ENCODE data around the gene CREBBP.

CREBBP gene

DNA sequence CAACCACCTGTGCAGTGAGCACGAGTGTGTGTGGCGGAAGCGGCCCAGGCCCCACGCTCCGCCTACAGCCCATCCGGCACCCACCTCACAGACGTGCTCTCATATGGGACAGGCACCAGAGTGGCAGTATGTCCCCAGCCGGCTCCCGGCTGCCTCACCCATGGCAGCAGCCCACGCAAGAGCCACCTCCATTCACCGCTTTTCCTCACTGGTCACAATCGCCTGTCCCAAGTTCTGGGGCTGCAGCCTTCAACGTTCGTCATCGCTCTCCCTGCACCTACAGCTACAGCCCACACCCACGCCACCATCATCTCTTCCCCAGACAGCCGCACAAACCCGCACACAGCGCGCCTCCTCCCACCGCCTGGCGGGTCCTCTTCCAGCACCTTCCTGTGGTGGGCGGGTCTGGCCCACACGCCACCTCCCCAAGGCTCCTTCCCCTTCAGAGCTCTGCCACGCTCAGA lies 145.7 kb downstream of the CREBBP start:
- TF ChIP-seq CREB1 (IDR thresholded peaks at IDR 0.05; ENCODE audit: low read depth) (no peak), TCF12 (IDR thresholded peaks at IDR 0.05; ENCODE audit: low read depth) (no peak), NFIC (IDR thresholded peaks at IDR 0.05) (no peak), YY1 (IDR thresholded peaks at IDR 0.05; ENCODE audit: low read depth) (no peak), CEBPB (IDR thresholded peaks at IDR 0.05) (no peak), EP300 (IDR thresholded peaks at IDR 0.05; ENCODE audit: borderline replicate concordance) (no peak), TEAD4 (IDR thresholded peaks at IDR 0.05) (no peak)
- TF ChIP-seq, protein P1, sequence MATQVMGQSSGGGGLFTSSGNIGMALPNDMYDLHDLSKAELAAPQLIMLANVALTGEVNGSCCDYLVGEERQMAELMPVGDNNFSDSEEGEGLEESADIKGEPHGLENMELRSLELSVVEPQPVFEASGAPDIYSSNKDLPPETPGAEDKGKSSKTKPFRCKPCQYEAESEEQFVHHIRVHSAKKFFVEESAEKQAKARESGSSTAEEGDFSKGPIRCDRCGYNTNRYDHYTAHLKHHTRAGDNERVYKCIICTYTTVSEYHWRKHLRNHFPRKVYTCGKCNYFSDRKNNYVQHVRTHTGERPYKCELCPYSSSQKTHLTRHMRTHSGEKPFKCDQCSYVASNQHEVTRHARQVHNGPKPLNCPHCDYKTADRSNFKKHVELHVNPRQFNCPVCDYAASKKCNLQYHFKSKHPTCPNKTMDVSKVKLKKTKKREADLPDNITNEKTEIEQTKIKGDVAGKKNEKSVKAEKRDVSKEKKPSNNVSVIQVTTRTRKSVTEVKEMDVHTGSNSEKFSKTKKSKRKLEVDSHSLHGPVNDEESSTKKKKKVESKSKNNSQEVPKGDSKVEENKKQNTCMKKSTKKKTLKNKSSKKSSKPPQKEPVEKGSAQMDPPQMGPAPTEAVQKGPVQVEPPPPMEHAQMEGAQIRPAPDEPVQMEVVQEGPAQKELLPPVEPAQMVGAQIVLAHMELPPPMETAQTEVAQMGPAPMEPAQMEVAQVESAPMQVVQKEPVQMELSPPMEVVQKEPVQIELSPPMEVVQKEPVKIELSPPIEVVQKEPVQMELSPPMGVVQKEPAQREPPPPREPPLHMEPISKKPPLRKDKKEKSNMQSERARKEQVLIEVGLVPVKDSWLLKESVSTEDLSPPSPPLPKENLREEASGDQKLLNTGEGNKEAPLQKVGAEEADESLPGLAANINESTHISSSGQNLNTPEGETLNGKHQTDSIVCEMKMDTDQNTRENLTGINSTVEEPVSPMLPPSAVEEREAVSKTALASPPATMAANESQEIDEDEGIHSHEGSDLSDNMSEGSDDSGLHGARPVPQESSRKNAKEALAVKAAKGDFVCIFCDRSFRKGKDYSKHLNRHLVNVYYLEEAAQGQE (IDR thresholded peaks at IDR 0.05; ENCODE audit: low read depth) = no peak
- TF ChIP-seq, protein P2, sequence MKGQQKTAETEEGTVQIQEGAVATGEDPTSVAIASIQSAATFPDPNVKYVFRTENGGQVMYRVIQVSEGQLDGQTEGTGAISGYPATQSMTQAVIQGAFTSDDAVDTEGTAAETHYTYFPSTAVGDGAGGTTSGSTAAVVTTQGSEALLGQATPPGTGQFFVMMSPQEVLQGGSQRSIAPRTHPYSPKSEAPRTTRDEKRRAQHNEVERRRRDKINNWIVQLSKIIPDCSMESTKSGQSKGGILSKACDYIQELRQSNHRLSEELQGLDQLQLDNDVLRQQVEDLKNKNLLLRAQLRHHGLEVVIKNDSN (IDR thresholded peaks at IDR 0.05) = no peak

GRCh38 chr16:3734084-3734757 lies 146.3 kb downstream of the CREBBP start:
- TF ChIP-seq, protein P2 (IDR thresholded peaks at IDR 0.05) = no peak
- no peak for TF ChIP-seq ZBTB7A (IDR thresholded peaks at IDR 0.05; ENCODE audit: low read depth)
- no peak for TF ChIP-seq CEBPB (IDR thresholded peaks at IDR 0.05)
- TF ChIP-seq TEAD4 (IDR thresholded peaks at IDR 0.05) = no peak
- no peak for TF ChIP-seq EGR1 (IDR thresholded peaks at IDR 0.05)
- no peak for TF ChIP-seq EP300 (IDR thresholded peaks at IDR 0.05; ENCODE audit: borderline replicate concordance)
- TF ChIP-seq TAF1 (IDR thresholded peaks at IDR 0.05; ENCODE audit: low read depth) = no peak
- TF ChIP-seq RAD21 (IDR thresholded peaks at IDR 0.05; ENCODE audit: low read depth) = no peak
- TF ChIP-seq, protein P1 (IDR thresholded peaks at IDR 0.05; ENCODE audit: low read depth) = no peak
- TF ChIP-seq, protein P3, sequence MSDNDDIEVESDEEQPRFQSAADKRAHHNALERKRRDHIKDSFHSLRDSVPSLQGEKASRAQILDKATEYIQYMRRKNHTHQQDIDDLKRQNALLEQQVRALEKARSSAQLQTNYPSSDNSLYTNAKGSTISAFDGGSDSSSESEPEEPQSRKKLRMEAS (IDR thresholded peaks at IDR 0.05) = no peak

GRCh38 chr16:3732171-3732570 lies 148.3 kb downstream of the CREBBP start:
- TF ChIP-seq, protein P1 (IDR thresholded peaks at IDR 0.05; ENCODE audit: low read depth) = no peak

DNA sequence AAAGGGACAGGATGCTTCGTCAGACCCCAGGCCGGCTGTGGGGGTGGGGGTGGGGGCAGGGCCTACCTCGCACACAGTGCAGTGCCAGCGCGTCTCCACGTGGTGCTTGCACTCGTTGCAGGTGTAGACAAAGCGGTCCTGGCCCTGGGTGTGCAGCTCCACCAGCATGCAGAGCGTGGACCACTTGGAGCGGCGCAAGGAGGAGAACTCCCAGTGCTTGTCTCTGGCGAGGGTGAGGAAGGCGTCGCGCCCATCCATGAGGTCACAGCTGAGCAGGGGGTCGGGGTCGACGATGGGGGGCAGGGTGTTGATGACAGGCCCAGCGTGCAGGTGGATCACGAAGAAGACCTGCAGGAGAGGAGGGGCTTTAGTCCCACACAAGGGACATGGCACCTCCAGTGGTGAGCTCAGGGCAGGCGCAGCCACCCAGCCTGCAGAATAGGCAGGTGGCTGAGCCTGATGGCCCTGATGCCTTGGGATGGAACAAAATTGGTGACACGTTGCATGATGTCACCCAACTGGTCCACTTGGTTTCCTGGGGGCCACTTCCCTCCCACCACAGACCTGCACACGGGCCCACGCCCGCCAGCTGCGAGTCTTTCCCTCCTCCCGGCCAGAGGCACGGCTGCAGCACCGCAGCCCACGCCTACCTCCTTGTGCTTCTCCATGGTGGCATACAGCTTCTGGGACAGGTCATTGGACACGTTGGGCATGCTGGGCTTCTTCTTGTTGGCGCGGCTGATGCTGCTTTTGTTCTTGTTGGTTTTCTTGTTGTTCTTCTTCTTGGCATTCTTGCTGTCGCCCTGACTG lies 149.2 kb downstream of the CREBBP start:
- TF ChIP-seq NFIC (IDR thresholded peaks at IDR 0.05) (no peak), CEBPB (IDR thresholded peaks at IDR 0.05) (no peak), EP300 (IDR thresholded peaks at IDR 0.05; ENCODE audit: borderline replicate concordance) (no peak), TCF12 (IDR thresholded peaks at IDR 0.05; ENCODE audit: low read depth) (no peak), CREB1 (IDR thresholded peaks at IDR 0.05; ENCODE audit: low read depth) (no peak), ZBTB7A (IDR thresholded peaks at IDR 0.05; ENCODE audit: low read depth) (no peak), YY1 (IDR thresholded peaks at IDR 0.05; ENCODE audit: low read depth) (no peak), EGR1 (IDR thresholded peaks at IDR 0.05) (no peak), TAF1 (IDR thresholded peaks at IDR 0.05; ENCODE audit: low read depth) (no peak), RAD21 (IDR thresholded peaks at IDR 0.05; ENCODE audit: low read depth) (no peak), TEAD4 (IDR thresholded peaks at IDR 0.05) (no peak), FOXM1 (IDR thresholded peaks at IDR 0.05; ENCODE audit: borderline replicate concordance, low read depth) (no peak)
- TF ChIP-seq, protein P3 (IDR thresholded peaks at IDR 0.05) = no peak
- TF ChIP-seq, protein P2 (IDR thresholded peaks at IDR 0.05) = no peak
- TF ChIP-seq, protein P1 (IDR thresholded peaks at IDR 0.05; ENCODE audit: low read depth) = no peak

Data from Ishikawa (cell line).